Measurements from ENCODE around the gene ADGRG6.
"Not testable (repeated sequence)": the region's sequence is repeated elsewhere in the genome, so short reads cannot be mapped to it uniquely, and the experiment has no call there.

ADGRG6 gene

GRCh38 chr6:142413111-142413510 lies 111.3 kb downstream of the ADGRG6 start:
- no peaks in the 10 kb centered on the region for H3K36me3 Mint-ChIP-seq
- no peaks in the 10 kb centered on the region for H3K9me3 Mint-ChIP-seq
- no peak overlapping the region for H3K27ac Mint-ChIP-seq
- H3K4me1 Mint-ChIP-seq = peaks cover 58% of the 10 kb centered on the region
- H3K27me3 Mint-ChIP-seq = no peaks in the 10 kb centered on the region
- no peak overlapping the region for H3K4me3 Mint-ChIP-seq

GRCh38 chr6:142414462-142415250 lies 112.8 kb downstream of the ADGRG6 start:
- Mint-ChIP-seq H3K4me1 (peaks cover 43% of the 10 kb centered on the region), H3K4me3 (no peak overlapping the region), H3K27me3 (no peaks in the 10 kb centered on the region), H3K36me3 (no peaks in the 10 kb centered on the region), H3K9me3 (no peaks in the 10 kb centered on the region), H3K27ac (no peak overlapping the region)

DNA sequence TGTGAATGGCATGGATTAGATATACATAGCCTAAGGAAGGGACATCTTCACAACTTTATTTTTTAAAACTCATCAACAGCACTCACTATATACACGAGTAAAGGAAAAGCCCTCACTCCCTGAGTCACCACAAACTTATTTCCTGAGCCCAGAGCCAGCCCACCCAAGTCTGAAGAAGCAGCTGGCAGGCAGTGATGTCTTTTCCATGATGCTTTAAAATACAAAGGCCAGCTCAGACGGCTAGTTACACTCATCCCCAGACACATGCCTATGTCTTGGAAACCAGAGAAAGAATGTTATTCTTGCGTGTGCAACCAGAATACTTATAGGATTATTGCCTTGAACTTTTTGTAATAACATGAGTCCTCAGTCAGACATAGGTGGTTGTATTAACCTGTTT lies 114.4 kb downstream of the ADGRG6 start:
- Mint-ChIP-seq H3K4me3 (no peak overlapping the region), H3K36me3 (no peaks in the 10 kb centered on the region), H3K4me1 (peaks cover 32% of the 10 kb centered on the region), H3K27me3 (no peaks in the 10 kb centered on the region), H3K9me3 (no peaks in the 10 kb centered on the region), H3K27ac (no peak overlapping the region)

DNA sequence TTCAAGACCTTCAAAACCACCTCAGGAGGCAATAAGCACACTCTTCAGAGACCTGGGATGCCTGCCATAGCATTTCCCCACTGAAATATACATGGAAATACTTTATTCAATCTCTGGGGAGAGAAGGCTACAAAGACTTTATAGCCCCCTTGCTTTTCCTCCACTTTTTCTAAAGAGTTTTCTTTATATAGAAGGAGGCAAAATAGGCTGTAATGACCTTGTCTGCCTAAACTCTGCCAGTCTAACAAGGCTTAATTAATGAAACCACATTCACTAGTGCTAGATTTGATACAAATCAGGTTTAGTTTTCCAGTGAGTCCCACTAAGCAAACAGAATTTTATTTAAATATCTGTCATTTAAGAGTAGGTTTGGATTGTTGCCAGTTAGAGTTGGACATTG lies 114.9 kb downstream of the ADGRG6 start:
- Mint-ChIP-seq H3K4me3 (no peak overlapping the region), H3K27me3 (no peaks in the 10 kb centered on the region), H3K4me1 (peaks cover 30% of the 10 kb centered on the region), H3K27ac (no peak overlapping the region), H3K9me3 (no peaks in the 10 kb centered on the region), H3K36me3 (no peaks in the 10 kb centered on the region)

DNA sequence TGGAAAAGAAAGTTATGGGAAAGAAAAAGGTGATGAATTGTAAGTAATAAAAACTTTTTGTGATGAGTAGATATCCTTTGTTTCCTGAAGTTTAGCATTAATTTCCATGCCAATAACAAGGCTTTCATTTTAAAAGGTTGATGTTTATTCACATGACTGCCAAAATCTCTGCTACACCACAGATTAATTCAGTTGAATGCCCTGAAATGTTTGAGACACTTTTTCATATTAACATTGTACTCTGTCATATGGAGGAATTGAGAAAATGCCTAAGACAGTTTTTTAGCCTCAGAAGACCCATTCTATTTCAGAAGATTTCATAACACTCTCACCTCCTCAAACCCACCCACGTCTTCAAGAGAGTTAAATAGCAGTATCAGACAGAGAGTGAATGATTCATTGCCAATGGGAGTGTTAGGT lies 115.5 kb downstream of the ADGRG6 start:
- H3K27ac Mint-ChIP-seq = no peak overlapping the region
- peaks cover 30% of the 10 kb centered on the region for H3K4me1 Mint-ChIP-seq
- H3K9me3 Mint-ChIP-seq = no peaks in the 10 kb centered on the region
- no peak overlapping the region for H3K4me3 Mint-ChIP-seq
- H3K27me3 Mint-ChIP-seq = no peaks in the 10 kb centered on the region
- H3K36me3 Mint-ChIP-seq = no peaks in the 10 kb centered on the region

GRCh38 chr6:142419071-142419470 lies 117.3 kb downstream of the ADGRG6 start:
- H3K36me3 Mint-ChIP-seq = no peaks in the 10 kb centered on the region
- H3K4me3 Mint-ChIP-seq = no peak overlapping the region
- no peak overlapping the region for H3K27ac Mint-ChIP-seq
- no peaks in the 10 kb centered on the region for H3K9me3 Mint-ChIP-seq
- H3K4me1 Mint-ChIP-seq = peaks cover 20% of the 10 kb centered on the region
- no peaks in the 10 kb centered on the region for H3K27me3 Mint-ChIP-seq

DNA sequence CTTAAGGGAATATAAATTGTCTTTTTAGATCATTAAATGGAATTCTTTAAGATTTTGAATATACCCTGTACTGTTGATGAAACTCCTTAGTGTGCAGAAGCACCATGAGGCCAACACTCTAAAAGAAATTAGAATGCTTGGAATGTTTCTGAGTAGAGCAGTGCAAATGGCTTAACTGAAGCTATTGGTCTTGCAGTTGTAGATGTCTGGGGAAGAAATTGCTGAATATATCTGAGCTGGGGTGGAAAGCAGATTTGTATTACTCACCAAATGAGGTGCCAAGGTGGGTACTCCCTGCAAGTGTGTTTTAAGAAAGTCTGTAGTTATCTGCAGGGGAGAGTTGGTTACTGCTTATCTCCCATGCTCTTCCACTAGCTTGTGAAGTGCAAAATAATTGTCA lies 119.0 kb downstream of the ADGRG6 start:
- Mint-ChIP-seq H3K4me3 (no peak overlapping the region), H3K4me1 (peaks cover 15% of the 10 kb centered on the region), H3K9me3 (no peaks in the 10 kb centered on the region), H3K27ac (no peak overlapping the region), H3K27me3 (no peaks in the 10 kb centered on the region), H3K36me3 (no peaks in the 10 kb centered on the region)

GRCh38 chr6:142421285-142422117 lies 119.7 kb downstream of the ADGRG6 start:
- peaks cover 8% of the 10 kb centered on the region for H3K4me1 Mint-ChIP-seq
- H3K36me3 Mint-ChIP-seq = no peaks in the 10 kb centered on the region
- no peaks in the 10 kb centered on the region for H3K27me3 Mint-ChIP-seq
- H3K4me3 Mint-ChIP-seq = no peak overlapping the region
- no peak overlapping the region for H3K27ac Mint-ChIP-seq
- H3K9me3 Mint-ChIP-seq = no peaks in the 10 kb centered on the region

GRCh38 chr6:142426444-142427132 lies 124.8 kb downstream of the ADGRG6 start:
- not testable (repeated sequence) for H3K4me3 Mint-ChIP-seq, H3K4me1 Mint-ChIP-seq, H3K9me3 Mint-ChIP-seq, H3K27ac Mint-ChIP-seq, H3K27me3 Mint-ChIP-seq, H3K36me3 Mint-ChIP-seq

GRCh38 chr6:142428468-142428867 lies 126.7 kb downstream of the ADGRG6 start:
- H3K4me1 Mint-ChIP-seq, H3K36me3 Mint-ChIP-seq, H3K27ac Mint-ChIP-seq, H3K4me3 Mint-ChIP-seq, H3K27me3 Mint-ChIP-seq, H3K9me3 Mint-ChIP-seq: not testable (repeated sequence)

GRCh38 chr6:142429195-142429594 lies 127.4 kb downstream of the ADGRG6 start:
- peaks cover 4% of the 10 kb centered on the region for H3K36me3 Mint-ChIP-seq
- no peaks in the 10 kb centered on the region for H3K27me3 Mint-ChIP-seq
- no peak overlapping the region for H3K4me3 Mint-ChIP-seq
- H3K9me3 Mint-ChIP-seq = no peaks in the 10 kb centered on the region
- no peaks in the 10 kb centered on the region for H3K4me1 Mint-ChIP-seq
- H3K27ac Mint-ChIP-seq = no peak overlapping the region

- Mint-ChIP-seq H3K4me3 (no peak overlapping the region), H3K27me3 (no peaks in the 10 kb centered on the region), H3K4me1 (no peaks in the 10 kb centered on the region), H3K27ac (no peak overlapping the region), H3K36me3 (no peaks in the 10 kb centered on the region), H3K9me3 (no peaks in the 10 kb centered on the region)
Measured at GRCh38 chr6:142433419-142433818, 131.6 kb downstream of the ADGRG6 start.

DNA sequence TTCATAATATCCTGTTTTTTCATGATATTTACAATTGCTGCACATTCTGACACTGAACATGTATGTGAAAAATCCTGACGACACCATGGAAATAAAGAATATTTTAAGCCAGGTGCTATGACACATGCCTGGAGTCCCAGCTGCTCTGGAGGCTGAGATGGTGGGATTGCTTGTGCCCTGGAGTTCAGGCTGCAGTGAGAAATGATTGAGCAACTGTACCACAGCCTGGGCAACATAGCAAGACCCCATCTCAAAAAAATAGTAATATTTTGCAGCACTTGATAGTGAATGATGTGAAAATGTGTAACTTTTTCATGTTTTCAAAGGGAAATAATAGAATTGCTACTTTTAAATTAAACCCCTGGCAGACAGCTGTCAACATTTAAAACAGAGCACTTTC lies 137.1 kb downstream of the ADGRG6 start:
- peaks cover 1% of the 10 kb centered on the region for H3K27me3 Mint-ChIP-seq
- no peaks in the 10 kb centered on the region for H3K9me3 Mint-ChIP-seq
- H3K4me3 Mint-ChIP-seq = no peak overlapping the region
- no peaks in the 10 kb centered on the region for H3K4me1 Mint-ChIP-seq
- no peak overlapping the region for H3K27ac Mint-ChIP-seq
- H3K36me3 Mint-ChIP-seq = no peaks in the 10 kb centered on the region

DNA sequence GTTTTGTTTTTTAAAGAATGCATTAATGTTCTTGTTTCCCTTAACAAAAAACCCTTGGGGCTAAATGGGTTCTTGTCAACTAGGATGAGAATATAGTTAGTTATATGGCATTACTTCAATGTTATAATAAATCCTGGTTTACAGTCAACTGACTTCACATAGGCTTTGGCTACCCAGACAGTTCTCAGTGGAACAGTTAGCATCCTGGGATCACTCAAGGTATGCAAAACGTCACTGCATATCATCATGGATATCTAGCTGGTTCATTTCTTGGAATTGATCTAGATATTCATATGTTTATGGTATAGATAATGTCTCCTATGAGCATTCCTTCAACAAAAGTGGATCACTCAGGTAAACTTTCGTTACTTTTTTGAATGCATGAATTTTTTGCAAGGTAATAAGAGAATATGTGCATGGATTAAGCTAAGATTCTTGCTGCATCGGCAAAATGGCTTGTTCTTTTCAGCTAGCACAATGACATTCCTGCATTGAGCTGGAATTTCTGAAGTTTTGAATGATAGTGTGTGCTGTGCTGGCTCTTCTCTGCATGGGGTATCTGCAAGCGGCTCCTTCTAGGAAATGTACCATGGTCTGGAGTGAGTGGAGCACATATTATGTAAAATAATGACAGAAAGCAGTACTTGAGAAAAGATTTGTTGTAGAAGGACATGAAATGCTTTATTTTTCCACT lies 138.9 kb downstream of the ADGRG6 start:
- no peaks in the 10 kb centered on the region for H3K4me1 Mint-ChIP-seq
- no peaks in the 10 kb centered on the region for H3K36me3 Mint-ChIP-seq
- no peak overlapping the region for H3K4me3 Mint-ChIP-seq
- H3K27ac Mint-ChIP-seq = no peak overlapping the region
- peaks cover 1% of the 10 kb centered on the region for H3K27me3 Mint-ChIP-seq
- no peaks in the 10 kb centered on the region for H3K9me3 Mint-ChIP-seq

DNA sequence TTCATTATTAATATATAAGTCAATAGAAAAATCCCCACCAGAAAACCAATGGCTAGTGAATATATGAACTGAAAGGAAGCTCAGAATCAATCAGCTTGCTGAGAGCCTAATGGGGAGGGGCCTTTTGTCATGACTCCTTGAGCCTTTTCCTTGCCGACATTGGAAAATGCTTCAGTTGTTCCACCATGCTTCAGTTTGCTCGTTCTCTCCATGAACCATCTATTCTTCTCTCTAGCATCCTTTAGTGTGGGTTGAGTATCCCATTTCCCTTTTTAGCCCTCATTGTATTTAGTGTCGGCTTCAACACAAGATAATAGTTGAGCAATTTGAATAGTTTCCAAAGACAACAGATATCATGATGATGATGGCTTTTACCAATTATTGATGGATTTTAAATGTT lies 139.9 kb downstream of the ADGRG6 start:
- H3K27ac Mint-ChIP-seq = no peak overlapping the region
- H3K4me1 Mint-ChIP-seq = no peaks in the 10 kb centered on the region
- H3K36me3 Mint-ChIP-seq = no peaks in the 10 kb centered on the region
- H3K27me3 Mint-ChIP-seq = peaks cover 1% of the 10 kb centered on the region
- no peaks in the 10 kb centered on the region for H3K9me3 Mint-ChIP-seq
- H3K4me3 Mint-ChIP-seq = no peak overlapping the region
